Activated CD4-positive, alpha-beta T cell treated with anti-CD3 and anti-CD28 coated beads, Interleukin-2, amount 50 U/mL, for 1 hour (primary cell): ENCODE data around the gene B3GNT7.
"Not testable (repeated sequence)": the region's sequence is repeated elsewhere in the genome, so short reads cannot be mapped to it uniquely, and the experiment has no call there.

Source experiments
- DNase-seq: peaks from one replicate; pipeline ENCODE4 v3.0.0-alpha.2; 2020

B3GNT7 gene

GRCh38 chr2:231405601-231406367, 10.3 kb downstream of the B3GNT7 start:
- DNase-seq, result not testable (repeated sequence)

GRCh38 chr2:231407686-231408085, 12.2 kb downstream of the B3GNT7 start:
- not testable (repeated sequence) for DNase-seq

- DNase-seq, result not testable (repeated sequence)
These were observed 12.8 kb downstream of the B3GNT7 start for GRCh38 chr2:231408304-231408703.

GRCh38 chr2:231409776-231410175, 14.3 kb downstream of the B3GNT7 start:
- no peak for DNase-seq

GRCh38 chr2:231410293-231411004, 14.9 kb downstream of the B3GNT7 start:
- no peak for DNase-seq

- DNase-seq, result no peak
These were observed 15.7 kb downstream of the B3GNT7 start for GRCh38 chr2:231411237-231411636.

- DNase-seq, result peak; percentile 29
These were observed 16.5 kb downstream of the B3GNT7 start for GRCh38 chr2:231411831-231412617.

- no peak for DNase-seq
These were observed 17.1 kb downstream of the B3GNT7 start for GRCh38 chr2:231412618-231412963.

GRCh38 chr2:231413456-231413855, 17.9 kb downstream of the B3GNT7 start:
- DNase-seq, result no peak

GRCh38 chr2:231413921-231414476, 18.5 kb downstream of the B3GNT7 start:
- no peak for DNase-seq

GRCh38 chr2:231415029-231415428, 19.5 kb downstream of the B3GNT7 start:
- no peak for DNase-seq

GRCh38 chr2:231418820-231419640, 23.5 kb downstream of the B3GNT7 start:
- DNase-seq, result no peak

GRCh38 chr2:231421051-231421580, 25.6 kb downstream of the B3GNT7 start:
- no peak for DNase-seq

GRCh38 chr2:231422056-231422455, 26.5 kb downstream of the B3GNT7 start:
- DNase-seq, result no peak

- DNase-seq, result no peak
These were observed 27.7 kb downstream of the B3GNT7 start for GRCh38 chr2:231423176-231423575.

- DNase-seq, result no peak
These were observed 29.8 kb downstream of the B3GNT7 start for GRCh38 chr2:231425291-231425810.

GRCh38 chr2:231425811-231426703, 30.5 kb downstream of the B3GNT7 start:
- DNase-seq, result no peak

- DNase-seq, result no peak
These were observed 31.6 kb downstream of the B3GNT7 start for GRCh38 chr2:231427116-231427515.

GRCh38 chr2:231429152-231429551, 33.6 kb downstream of the B3GNT7 start:
- no peak for DNase-seq

GRCh38 chr2:231429901-231430300, 34.4 kb downstream of the B3GNT7 start:
- no peak for DNase-seq

GRCh38 chr2:231430437-231430836, 34.9 kb downstream of the B3GNT7 start:
- DNase-seq, result not testable (repeated sequence)
